NT2/D1 (cell line): Measurements from ENCODE around the gene ATXN1.

Experiments
- DNase-seq: peaks from one replicate; pipeline ENCODE4 v3.0.0-alpha.2; 2011; ENCODE audit warnings: low read depth, low spot score
- H3K27me3 ChIP-seq: 2 replicates; pipeline ENCODE4 v1.6.0; 2011; ENCODE audit warnings: mild to moderate bottlenecking; ENCODE audit not compliant: insufficient read length, insufficient read depth
- H3K36me3 ChIP-seq: 2 replicates; pipeline ENCODE4 v1.6.1; 2011; ENCODE audit warnings: mild to moderate bottlenecking, low read length, mixed read lengths; ENCODE audit not compliant: insufficient read depth, insufficient read length
- H3K4me1 ChIP-seq: 2 replicates; pipeline ENCODE4 v1.5.1; 2011; ENCODE audit not compliant: insufficient read depth, insufficient read length
- H3K4me3 ChIP-seq: 2 replicates; pipeline ENCODE4 v1.5.1; 2011; ENCODE audit warnings: low read depth; ENCODE audit not compliant: insufficient read length
- H3K9ac ChIP-seq: 2 replicates; pipeline ENCODE4 v1.6.0; 2011; ENCODE audit warnings: low read depth; ENCODE audit not compliant: insufficient read length
- H3K9me3 ChIP-seq: 2 replicates; pipeline ENCODE4 v1.5.1; 2011; ENCODE audit warnings: mild to moderate bottlenecking, low read length; ENCODE audit not compliant: insufficient read depth
- SUZ12 ChIP-seq: IDR thresholded peaks from 2 replicates; pipeline ENCODE4 v1.6.1; 2011; ENCODE audit not compliant: insufficient read length, insufficient read depth; ENCODE audit errors: extremely low read depth
- YY1 ChIP-seq: IDR thresholded peaks from 2 replicates; pipeline ENCODE4 v1.6.1; 2011; ENCODE audit not compliant: insufficient read length, insufficient read depth
- ZNF274 ChIP-seq: IDR thresholded peaks from 2 replicates; pipeline ENCODE4 v1.6.1; 2011; ENCODE audit warnings: mild to moderate bottlenecking, low read depth, low read length

Gene ATXN1

DNA sequence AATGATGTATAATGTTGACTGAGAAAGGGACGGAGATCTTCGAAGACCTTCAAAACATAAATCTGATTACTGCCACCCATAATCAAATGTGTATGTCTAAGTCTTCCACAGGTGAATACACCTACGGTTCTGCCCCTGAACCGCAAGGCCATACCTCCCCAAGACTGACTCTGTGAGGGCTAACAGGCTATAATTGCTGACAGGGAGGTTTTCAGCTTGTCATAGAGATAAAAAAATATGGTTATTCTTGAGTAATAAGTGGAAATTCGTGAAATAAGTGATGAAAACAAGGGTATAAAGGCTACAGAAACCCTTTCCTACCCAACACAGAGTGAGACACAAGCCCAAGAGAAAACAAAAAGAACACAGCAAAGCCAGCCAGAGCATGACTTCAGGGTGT, 188.9 kb downstream of the ATXN1 start:
- H3K9me3 ChIP-seq, result no peaks in the 10 kb centered on the region
- H3K4me1 ChIP-seq, result no peaks in the 10 kb centered on the region
- H3K9ac ChIP-seq, result no peak overlapping the region
- H3K36me3 ChIP-seq, result no peaks in the 10 kb centered on the region
- no peak for DNase-seq
- H3K27me3 ChIP-seq, result no peaks in the 10 kb centered on the region
- no peak for TF ChIP-seq YY1
- no peak for TF ChIP-seq ZNF274
- TF ChIP-seq SUZ12, result no peak
- H3K4me3 ChIP-seq, result no peak overlapping the region

- TF ChIP-seq YY1 (no peak), SUZ12 (no peak), ZNF274 (no peak)
- DNase-seq, result no peak
- Histone ChIP-seq H3K4me1 (no peaks in the 10 kb centered on the region), H3K36me3 (no peaks in the 10 kb centered on the region), H3K27me3 (no peaks in the 10 kb centered on the region), H3K4me3 (no peak overlapping the region), H3K9me3 (no peaks in the 10 kb centered on the region), H3K9ac (no peak overlapping the region)
Measured at GRCh38 chr6:16570946-16571345, 190.3 kb downstream of the ATXN1 start.

DNA sequence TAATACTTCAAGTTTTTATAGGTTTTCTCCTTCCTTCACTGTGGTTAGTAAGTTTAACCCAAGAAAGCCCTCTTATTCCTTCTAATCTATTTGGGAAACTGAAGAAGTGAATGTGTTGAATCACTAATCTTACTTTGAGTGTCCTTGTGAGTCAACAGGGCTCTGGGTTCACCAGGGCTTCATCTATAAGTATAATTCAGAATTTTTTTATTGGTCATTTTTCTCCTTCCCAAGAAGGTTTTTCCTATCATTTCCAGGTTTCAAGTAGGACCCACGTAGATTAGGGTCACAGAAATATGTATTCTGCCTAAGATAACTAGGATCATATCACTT, 191.1 kb downstream of the ATXN1 start:
- Histone ChIP-seq H3K9ac (no peak overlapping the region), H3K4me1 (no peaks in the 10 kb centered on the region), H3K27me3 (no peaks in the 10 kb centered on the region), H3K36me3 (no peaks in the 10 kb centered on the region), H3K4me3 (no peak overlapping the region), H3K9me3 (no peaks in the 10 kb centered on the region)
- no peak for TF ChIP-seq SUZ12
- TF ChIP-seq ZNF274, result no peak
- no peak for TF ChIP-seq YY1
- no peak for DNase-seq

- Histone ChIP-seq H3K4me3 (no peak overlapping the region), H3K9me3 (no peaks in the 10 kb centered on the region), H3K36me3 (no peaks in the 10 kb centered on the region), H3K9ac (no peak overlapping the region), H3K27me3 (no peaks in the 10 kb centered on the region), H3K4me1 (no peaks in the 10 kb centered on the region)
- no peak for TF ChIP-seq ZNF274
- TF ChIP-seq YY1, result no peak
- TF ChIP-seq SUZ12, result no peak
- no peak for DNase-seq
Measured at GRCh38 chr6:16568128-16568527, 193.1 kb downstream of the ATXN1 start.

DNA sequence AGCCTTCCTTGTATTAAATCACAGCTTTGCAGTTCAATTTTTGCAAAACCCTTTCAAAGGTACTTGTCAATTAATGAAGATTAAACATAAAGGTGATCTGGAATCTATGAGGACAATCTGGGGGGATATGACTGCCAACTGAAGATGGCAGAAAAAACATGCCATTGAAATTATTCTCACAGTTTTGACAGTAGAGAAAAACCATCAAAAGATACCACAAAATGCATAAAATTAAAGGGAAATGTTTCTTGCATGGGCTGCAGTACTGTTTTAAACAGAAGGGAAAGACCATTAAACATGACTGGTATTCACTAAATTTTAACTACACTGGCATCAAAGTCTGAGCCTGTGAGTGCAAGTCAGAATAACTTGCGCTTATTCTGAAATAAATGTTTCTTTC, 194.2 kb downstream of the ATXN1 start:
- TF ChIP-seq SUZ12 (no peak), YY1 (no peak), ZNF274 (no peak)
- no peak for DNase-seq
- no peaks in the 10 kb centered on the region for H3K9me3 ChIP-seq
- no peaks in the 10 kb centered on the region for H3K27me3 ChIP-seq
- H3K4me3 ChIP-seq, result no peak overlapping the region
- no peaks in the 10 kb centered on the region for H3K4me1 ChIP-seq
- no peak overlapping the region for H3K9ac ChIP-seq
- H3K36me3 ChIP-seq, result no peaks in the 10 kb centered on the region

DNA sequence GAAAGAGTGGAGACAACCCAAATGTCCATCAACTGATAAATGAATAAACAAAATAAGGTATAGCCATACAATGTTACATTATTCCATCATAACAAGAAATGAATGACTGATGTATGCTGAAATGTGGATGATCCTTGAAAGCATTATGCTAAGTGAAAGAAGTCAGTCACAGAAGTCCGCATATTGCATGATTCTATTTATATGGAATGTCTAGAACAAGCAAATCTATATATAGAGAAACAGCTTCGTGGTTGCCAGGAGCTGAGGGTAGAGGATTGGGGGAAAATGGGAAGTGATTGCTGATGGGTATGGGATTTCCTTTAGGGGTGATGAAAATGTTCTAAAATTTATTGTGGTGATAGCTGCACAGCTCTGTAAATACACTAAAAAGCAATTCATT, 196.8 kb downstream of the ATXN1 start:
- DNase-seq, result no peak

GRCh38 chr6:16563628-16564240, 197.5 kb downstream of the ATXN1 start:
- no peak for TF ChIP-seq YY1
- TF ChIP-seq SUZ12, result no peak
- no peak for TF ChIP-seq ZNF274
- H3K9me3 ChIP-seq, result no peaks in the 10 kb centered on the region
- H3K27me3 ChIP-seq, result no peaks in the 10 kb centered on the region
- H3K36me3 ChIP-seq, result no peaks in the 10 kb centered on the region
- H3K4me3 ChIP-seq, result no peak overlapping the region
- no peak overlapping the region for H3K9ac ChIP-seq
- no peak for DNase-seq
- H3K4me1 ChIP-seq, result no peaks in the 10 kb centered on the region

More for the DNA sequence above, 196.8 kb downstream of the ATXN1 start:
- Histone ChIP-seq H3K4me1 (no peaks in the 10 kb centered on the region), H3K4me3 (no peak overlapping the region), H3K36me3 (no peaks in the 10 kb centered on the region), H3K27me3 (no peaks in the 10 kb centered on the region), H3K9ac (no peak overlapping the region), H3K9me3 (no peaks in the 10 kb centered on the region)
- TF ChIP-seq SUZ12 (no peak), YY1 (no peak), ZNF274 (no peak)
